CD4-positive, CD25-positive, alpha-beta regulatory T cell (primary cell): ENCODE results near the gene NFE2. TPM values are rescaled to one million over a fixed set of nuclear protein-coding genes. Genes with fewer than 3 reads are reported as not detected.

Source experiments
- ATAC-seq, 2 donors: fragments of 150-1000 bp; cut with Tn5 transposase; one replicate each; pipeline ENCODE4 v1.10.0; 2021; ENCODE audit warnings: low read depth in 2 of 2, moderate number of reproducible peaks in 2 of 2, moderate library complexity in 1 of 2
- DNase-seq, 3 donors: peaks; one replicate each; pipeline versions ENCODE4 v3.0.0 to v3.0.0-alpha.2; 2012 to 2022; ENCODE audit warnings: mixed read lengths in 1 of 3
- H3K27ac ChIP-seq: one replicate; pipeline ENCODE4 v1.7.0; 2013; ENCODE audit warnings: mild to moderate bottlenecking, low read length; ENCODE audit not compliant: insufficient read depth, poor library complexity, severe bottlenecking
- H3K27me3 ChIP-seq: one replicate; pipeline ENCODE4 v1.7.0; 2013; ENCODE audit warnings: low read length; ENCODE audit not compliant: control insufficient read depth, insufficient read depth
- H3K36me3 ChIP-seq: one replicate; pipeline ENCODE4 v1.7.0; 2013; ENCODE audit warnings: mild to moderate bottlenecking, low read length, moderate library complexity; ENCODE audit not compliant: control insufficient read depth, insufficient read depth
- H3K4me1 ChIP-seq: 2 replicates; pipeline ENCODE4 v1.7.0; 2013; ENCODE audit warnings: mild to moderate bottlenecking, low read length; ENCODE audit not compliant: insufficient read depth, control insufficient read depth, poor library complexity, severe bottlenecking
- H3K4me3 ChIP-seq: one replicate; pipeline ENCODE4 v1.7.0; 2013; ENCODE audit warnings: low read depth, mild to moderate bottlenecking, low read length, moderate library complexity
- H3K9me3 ChIP-seq, 2 experiments: 1 replicate in 1 of 2; 2 replicates in 1 of 2; pipeline ENCODE4 v1.7.0; 2013; ENCODE audit warnings: low read length in 2 of 2, mild to moderate bottlenecking in 1 of 2, moderate library complexity in 1 of 2; ENCODE audit not compliant: control insufficient read depth in 2 of 2
- H3K27ac Mint-ChIP-seq, 3 donors: one replicate each; pipeline ENCODE4 v1.8.0; 2020 to 2022; ENCODE audit warnings: mild to moderate bottlenecking in 3 of 3, mixed read lengths in 3 of 3, moderate library complexity in 2 of 3
- H3K27me3 Mint-ChIP-seq: one replicate; pipeline ENCODE4 v1.8.0; 2022; ENCODE audit warnings: mild to moderate bottlenecking, mixed read lengths
- H3K36me3 Mint-ChIP-seq: one replicate; pipeline ENCODE4 v1.8.0; 2020; ENCODE audit warnings: mixed read lengths
- H3K4me1 Mint-ChIP-seq, 4 donors: one replicate each; pipeline ENCODE4 v1.8.0; 2020 to 2022; ENCODE audit warnings: mixed read lengths in 4 of 4, mild to moderate bottlenecking in 1 of 4
- H3K4me3 Mint-ChIP-seq, 4 donors: one replicate each; pipeline ENCODE4 v1.8.0; 2020 to 2022; ENCODE audit warnings: mild to moderate bottlenecking in 4 of 4, mixed read lengths in 4 of 4, moderate library complexity in 3 of 4
- H3K9me3 Mint-ChIP-seq, 7 donors: one replicate each; pipeline ENCODE4 v1.8.0; 2020 to 2022; ENCODE audit warnings: mixed read lengths in 7 of 7, mild to moderate bottlenecking in 3 of 7, moderate library complexity in 2 of 7
- polyA plus RNA-seq, 4 donors: library from polyadenylated mRNA; unstranded; fragments of 300-500 nt; fragmentation: Illumina TruSeq; gene quantifications; one replicate each; pipeline ENCODE4 v1.2.3, GENCODE V29; 2021
- total RNA-seq: library from RNA; stranded (reverse); gene quantifications from one replicate; pipeline ENCODE4 v1.2.3, GENCODE V29; 2022

Gene NFE2
- total and polyA plus RNA-seq, 5 donors from 2014 or later = 0.18 to 2.8 TPM; not detected in 3

GRCh38 chr12:54259194-54260011 lies 41.4 kb downstream of the NFE2 start:
- Mint-ChIP-seq H3K36me3 (peaks cover 17% of the 10 kb centered on the region), H3K4me3 (peak overlapping the region in 3 of 4 donors; percentile 24 to 69 (median 53))
- no peak overlapping the region for H3K27ac ChIP-seq

GRCh38 chr12:54258201-54258681 lies 42.6 kb downstream of the NFE2 start:
- ATAC-seq (no peak), DNase-seq (no peak)
- peaks cover 17% of the 10 kb centered on the region for H3K36me3 Mint-ChIP-seq
- Histone ChIP-seq H3K36me3 (peaks cover 21% of the 10 kb centered on the region), H3K4me3 (no peak overlapping the region), H3K27ac (no peak overlapping the region), H3K4me1 (peaks cover 18% of the 10 kb centered on the region), H3K27me3 (no peaks in the 10 kb centered on the region), H3K9me3 (no peaks in the 10 kb centered on the region)
- H3K4me3 Mint-ChIP-seq = peak overlapping the region in 1 of 4 donors; percentile 54
- no peaks in the 10 kb centered on the region for H3K27me3 Mint-ChIP-seq
- no peaks in the 10 kb centered on the region for H3K9me3 Mint-ChIP-seq
- H3K4me1 Mint-ChIP-seq = peaks cover 12 to 34% (median 22%) of the 10 kb centered on the region in 4 donors
- no peak overlapping the region for H3K27ac Mint-ChIP-seq

More at GRCh38 chr12:54259194-54260011, 41.4 kb downstream of the NFE2 start:
- Mint-ChIP-seq H3K27me3 (no peaks in the 10 kb centered on the region), H3K27ac (peak overlapping the region; percentile 69 to 83 (median 80)), H3K4me1 (peaks cover 12 to 34% (median 23%) of the 10 kb centered on the region in 4 donors), H3K9me3 (no peaks in the 10 kb centered on the region)
- Histone ChIP-seq H3K27me3 (no peaks in the 10 kb centered on the region), H3K36me3 (peaks cover 16% of the 10 kb centered on the region), H3K4me1 (peaks cover 18% of the 10 kb centered on the region), H3K9me3 (no peaks in the 10 kb centered on the region), H3K4me3 (peak overlapping the region; percentile 27)
- DNase-seq = peak; percentile 26 to 53 (median 49)
- ATAC-seq = peak; percentile 43 to 62

- no peak for DNase-seq
- no peaks in the 10 kb centered on the region for H3K9me3 ChIP-seq
- Mint-ChIP-seq H3K36me3 (peaks cover 17% of the 10 kb centered on the region), H3K4me3 (no peak overlapping the region), H3K4me1 (peaks cover 12 to 36% (median 24%) of the 10 kb centered on the region in 4 donors), H3K27me3 (no peaks in the 10 kb centered on the region), H3K27ac (no peak overlapping the region), H3K9me3 (no peaks in the 10 kb centered on the region)
- no peaks in the 10 kb centered on the region for H3K27me3 ChIP-seq
- H3K4me3 ChIP-seq = no peak overlapping the region
- peaks cover 22% of the 10 kb centered on the region for H3K36me3 ChIP-seq
- peaks cover 18% of the 10 kb centered on the region for H3K4me1 ChIP-seq
- H3K27ac ChIP-seq = no peak overlapping the region
- ATAC-seq = no peak
These were observed 43.5 kb downstream of the NFE2 start for GRCh38 chr12:54257332-54257731.

GRCh38 chr12:54253240-54253639 lies 47.6 kb downstream of the NFE2 start:
- DNase-seq (no peak), ATAC-seq (no peak)
- Mint-ChIP-seq H3K9me3 (peaks cover 0 to 2% (median 0%) of the 10 kb centered on the region in 7 donors), H3K36me3 (peaks cover 33% of the 10 kb centered on the region), H3K27ac (no peak overlapping the region), H3K27me3 (no peaks in the 10 kb centered on the region), H3K4me1 (peaks cover 5 to 28% (median 15%) of the 10 kb centered on the region in 4 donors), H3K4me3 (no peak overlapping the region)
- no peaks in the 10 kb centered on the region for H3K9me3 ChIP-seq
- H3K27ac ChIP-seq = no peak overlapping the region
- no peak overlapping the region for H3K4me3 ChIP-seq
- H3K27me3 ChIP-seq = no peaks in the 10 kb centered on the region
- no peaks in the 10 kb centered on the region for H3K4me1 ChIP-seq
- peaks cover 28% of the 10 kb centered on the region for H3K36me3 ChIP-seq

- ATAC-seq = peak; percentile 53 to 62
- Mint-ChIP-seq H3K9me3 (peaks cover 0 to 2% (median 0%) of the 10 kb centered on the region in 7 donors), H3K27me3 (no peaks in the 10 kb centered on the region), H3K4me1 (peaks cover 5 to 28% (median 11%) of the 10 kb centered on the region in 4 donors), H3K4me3 (no peak overlapping the region), H3K27ac (peak overlapping the region in 1 of 3 donors; percentile 8), H3K36me3 (peaks cover 37% of the 10 kb centered on the region)
- no peaks in the 10 kb centered on the region for H3K27me3 ChIP-seq
- H3K4me1 ChIP-seq = no peaks in the 10 kb centered on the region
- peaks cover 30% of the 10 kb centered on the region for H3K36me3 ChIP-seq
- H3K9me3 ChIP-seq = no peaks in the 10 kb centered on the region
- peak; percentile 3 to 70 (median 58) for DNase-seq
- no peak overlapping the region for H3K4me3 ChIP-seq
- no peak overlapping the region for H3K27ac ChIP-seq
These were observed 49.0 kb downstream of the NFE2 start for GRCh38 chr12:54251667-54252284.

- Mint-ChIP-seq H3K9me3 (peaks cover 0 to 2% (median 0%) of the 10 kb centered on the region in 7 donors), H3K27me3 (no peaks in the 10 kb centered on the region), H3K4me1 (peaks cover 2 to 22% (median 7%) of the 10 kb centered on the region in 4 donors), H3K4me3 (no peak overlapping the region), H3K36me3 (peaks cover 29% of the 10 kb centered on the region), H3K27ac (peak overlapping the region in 1 of 3 donors; percentile 69)
- Histone ChIP-seq H3K4me3 (no peak overlapping the region), H3K27me3 (no peaks in the 10 kb centered on the region), H3K4me1 (no peaks in the 10 kb centered on the region), H3K9me3 (no peaks in the 10 kb centered on the region), H3K27ac (no peak overlapping the region), H3K36me3 (peaks cover 24% of the 10 kb centered on the region)
- no peak for ATAC-seq
- no peak for DNase-seq
These were observed 51.3 kb downstream of the NFE2 start for GRCh38 chr12:54249489-54249888.

GRCh38 chr12:54246011-54246641 lies 54.7 kb downstream of the NFE2 start:
- Histone ChIP-seq H3K4me1 (no peaks in the 10 kb centered on the region), H3K9me3 (no peaks in the 10 kb centered on the region), H3K36me3 (peaks cover 32% of the 10 kb centered on the region), H3K4me3 (no peak overlapping the region), H3K27me3 (no peaks in the 10 kb centered on the region), H3K27ac (no peak overlapping the region)
- Mint-ChIP-seq H3K4me1 (peaks cover 3 to 12% (median 6%) of the 10 kb centered on the region in 4 donors), H3K4me3 (no peak overlapping the region), H3K9me3 (no peaks in the 10 kb centered on the region), H3K27me3 (no peaks in the 10 kb centered on the region), H3K27ac (no peak overlapping the region), H3K36me3 (peaks cover 32% of the 10 kb centered on the region)
- no peak for ATAC-seq
- DNase-seq = no peak
